Pancreas (tissue), 10 donors: ENCODE measurements around the gene RHBDD1. TPM values are rescaled to one million over a fixed set of nuclear protein-coding genes. Genes with fewer than 3 reads are reported as not detected.

Experiments used
- ATAC-seq, 4 donors: fragments of 200-7000 bp; cut with Tn5 transposase; one replicate each; pipeline versions ENCODE4 v1.8.0 to v1.9.1; 2020; ENCODE audit warnings: mild to moderate bottlenecking in 4 of 4, moderate library complexity in 4 of 4
- DNase-seq, 6 donors: peaks; one replicate each; pipeline ENCODE4 v3.0.0-alpha.2; 2020
- FAIRE-seq: peaks from 2 replicates; lab custom pipeline; 2012; peaks lifted over from hg19 to GRCh38; lab: Jason Lieb, UNC
- H3K27ac ChIP-seq, 4 donors: fragments of 200-600 bp; sonication (generic); 1 replicate in 3 of 4; 2 replicates in 1 of 4; pipeline versions ENCODE4 v1.5.0 to v1.8.0; 2020
- H3K27me3 ChIP-seq, 4 donors: fragments of 200-600 bp; one replicate each; pipeline ENCODE4 v1.8.0; 2021
- H3K36me3 ChIP-seq, 3 donors: fragments of 200-600 bp; sonication (generic) in 1 of 3; one replicate each; pipeline versions ENCODE4 v1.5.0 to v1.8.0; 2020 to 2021
- H3K4me1 ChIP-seq, 3 donors: fragments of 200-600 bp; one replicate each; pipeline ENCODE4 v1.8.0; 2021
- H3K4me3 ChIP-seq, 4 donors: fragments of 200-600 bp; sonication (generic) in 2 of 4; one replicate each; pipeline versions ENCODE4 v1.5.0 to v1.8.0; 2020 to 2021
- H3K9me3 ChIP-seq, 4 donors: fragments of 200-600 bp; one replicate each; pipeline ENCODE4 v1.8.0; 2021
- CTCF ChIP-seq, 4 donors: fragments of 200-600 bp; sonication (generic) in 3 of 4; IDR thresholded peaks; one replicate each; pipeline versions ENCODE4 v1.5.0 to v1.8.0; 2021; ENCODE audit warnings: antibody characterized with exemption in 4 of 4
- WGBS, 2 donors: extraction: QIAGEN DNeasy Blood & Tissue Kit; methylation state at CpG; one replicate each; pipeline ENCODE4 v1.1.7; 2013; 5-methylcytosine and 5-hydroxymethylcytosine counted together
- intact Hi-C, 3 donors: fragments of 100-400 bp; cut with DNase I; formaldehyde crosslinking; loops; one replicate each; pipeline versions ENCODE4 v1.11.1 to v1.14.2; 2022
- polyA plus RNA-seq, 2 donors: library from polyadenylated mRNA; stranded (reverse); fragments of 200-250 nt; gene quantifications; one replicate each; pipeline ENCODE4 v1.2.3, GENCODE V29; 2013
- total RNA-seq, 6 donors: library from RNA; stranded (reverse); fragmentation: NEBNext Ultra II Directional in 4 of 6; extraction: Animal tissue kit (Norgen Biotek cat#: 25700) in 4 of 6; gene quantifications; one replicate each; pipeline versions ENCODE4 v1.2.1 to v1.2.4, GENCODE V29; 2021 to 2023
- donor health status: healthy with polysubstance abuse.
- donor health status: DM: no; HTN: no; CAD: no; lungs with moderate emphysema.
- donor health status: DM: no; HTN: no; CAD: no.
- donor health status: control.
- donor health status: control.
- donor health status: Bipolar disorder and iron deficiency.
- donor health status: DM: yes; HTN: yes; CAD: no.
- donor health status: DM: no; HTN: no; CAD: no.
- donor health status: DM: no; HTN: no; CAD: no.
- donor health status: DM: yes; HTN: yes; CAD: no.

RHBDD1 gene
- total and polyA plus RNA-seq, 8 donors = 3.5 to 28.9 (median 20.1) TPM

- FAIRE-seq = no peak
These were observed 14.2 kb downstream of the RHBDD1 start for GRCh38 chr2:226850024-226850423.

GRCh38 chr2:226855787-226856186, 19.9 kb downstream of the RHBDD1 start:
- intact Hi-C loops = no loop called here
- Histone ChIP-seq H3K27ac (no peak overlapping the region), H3K4me3 (no peak overlapping the region), H3K4me1 (peaks cover 0 to 5% (median 0%) of the 10 kb centered on the region in 3 donors), H3K36me3 (no peaks in the 10 kb centered on the region), H3K9me3 (no peaks in the 10 kb centered on the region), H3K27me3 (no peaks in the 10 kb centered on the region)
- DNase-seq (no peak), ATAC-seq (no peak), FAIRE-seq (no peak)
- WGBS, 2 donors = 90 to 93% methylated on average over 2 of the region's 2 CpGs
- TF ChIP-seq CTCF (IDR thresholded peaks at IDR 0.05) = no peak

More at GRCh38 chr2:226850024-226850423, 14.2 kb downstream of the RHBDD1 start:
- DNase-seq = no peak
- intact Hi-C loops = no loop called here
- TF ChIP-seq CTCF (IDR thresholded peaks at IDR 0.05) = no peak
- Histone ChIP-seq H3K9me3 (no peaks in the 10 kb centered on the region), H3K27ac (no peak overlapping the region), H3K36me3 (no peaks in the 10 kb centered on the region), H3K27me3 (no peaks in the 10 kb centered on the region), H3K4me1 (no peaks in the 10 kb centered on the region), H3K4me3 (no peak overlapping the region)
- no peak for ATAC-seq
- 84 to 92% methylated on average over 5 of the region's 5 CpGs for WGBS, 2 donors

GRCh38 chr2:226860087-226860486, 24.2 kb downstream of the RHBDD1 start:
- Histone ChIP-seq H3K4me3 (no peak overlapping the region), H3K9me3 (no peaks in the 10 kb centered on the region), H3K27me3 (no peaks in the 10 kb centered on the region), H3K4me1 (peaks cover 0 to 5% (median 0%) of the 10 kb centered on the region in 3 donors), H3K36me3 (no peaks in the 10 kb centered on the region), H3K27ac (no peak overlapping the region)
- intact Hi-C loops = no loop called here
- DNase-seq = no peak
- FAIRE-seq = no peak
- no peak for ATAC-seq
- TF ChIP-seq CTCF (IDR thresholded peaks at IDR 0.05) = no peak

GRCh38 chr2:226862623-226863022, 26.8 kb downstream of the RHBDD1 start:
- H3K9me3 ChIP-seq = no peaks in the 10 kb centered on the region
- DNase-seq = no peak
- ATAC-seq = no peak
- WGBS, 2 donors = 85 to 90% methylated on average over 2 of the region's 2 CpGs
- intact Hi-C loops = no loop called here
- FAIRE-seq = no peak
- H3K4me1 ChIP-seq = peaks cover 0 to 2% (median 0%) of the 10 kb centered on the region in 3 donors
- TF ChIP-seq CTCF (IDR thresholded peaks at IDR 0.05) = no peak
- no peaks in the 10 kb centered on the region for H3K27me3 ChIP-seq
- H3K27ac ChIP-seq = no peak overlapping the region
- no peaks in the 10 kb centered on the region for H3K36me3 ChIP-seq
- no peak overlapping the region for H3K4me3 ChIP-seq

GRCh38 chr2:226865273-226865672, 29.4 kb downstream of the RHBDD1 start:
- no peaks in the 10 kb centered on the region for H3K4me1 ChIP-seq
- no peak overlapping the region for H3K27ac ChIP-seq
- H3K27me3 ChIP-seq = no peaks in the 10 kb centered on the region
- FAIRE-seq (no peak), ATAC-seq (no peak), DNase-seq (no peak)
- intact Hi-C loops = no loop called here
- peaks cover 0 to 3% (median 0%) of the 10 kb centered on the region in 3 donors for H3K36me3 ChIP-seq
- H3K4me3 ChIP-seq = no peak overlapping the region
- no peaks in the 10 kb centered on the region for H3K9me3 ChIP-seq
- TF ChIP-seq CTCF (IDR thresholded peaks at IDR 0.05) = no peak
- WGBS, 2 donors = 92% methylated on average over 1 of the region's 1 CpG
